ENCODE results near the gene SRR.
"Not testable (repeated sequence)": the region's sequence is repeated elsewhere in the genome, so short reads cannot be mapped to it uniquely, and the experiment has no call there.

Gene SRR

GRCh38 chr17:2303204-2304188, at the start of gene SRR, which contains the start of gene SMG6:
Gene SRR, plus strand, starts transcription at chr17:2303950. Its CDS starts 11,611 bp downstream, at chr17:2315561.
Gene SMG6, minus strand, starts transcription at chr17:2303785. Its CDS starts 65 bp downstream, at chr17:2303720.
- peak; percentile 95 for DNase-seq (ENCODE audit: insufficient read length, low spot score)
- peak; percentile 90 for FAIRE-seq

GRCh38 chr17:2258830-2259229, 44.9 kb upstream of the SRR start:
- DNase-seq (ENCODE audit: insufficient read length, low spot score); FAIRE-seq: not testable (repeated sequence)

GRCh38 chr17:2259769-2260536, 43.8 kb upstream of the SRR start:
- FAIRE-seq: peak; percentile 99
- peak; percentile 62 for DNase-seq (ENCODE audit: insufficient read length, low spot score)

GRCh38 chr17:2262135-2262587, 41.6 kb upstream of the SRR start:
- FAIRE-seq (no peak), DNase-seq (ENCODE audit: insufficient read length, low spot score) (no peak)

GRCh38 chr17:2263183-2264066, 40.3 kb upstream of the SRR start:
- no peak for FAIRE-seq
- no peak for DNase-seq (ENCODE audit: insufficient read length, low spot score)

GRCh38 chr17:2264067-2264860, 39.5 kb upstream of the SRR start:
- FAIRE-seq: peak; percentile 53
- no peak for DNase-seq (ENCODE audit: insufficient read length, low spot score)

- not testable (repeated sequence) for FAIRE-seq; DNase-seq (ENCODE audit: insufficient read length, low spot score)
Measured at GRCh38 chr17:2265166-2265565, 38.6 kb upstream of the SRR start.

- FAIRE-seq (peak; percentile 96), DNase-seq (ENCODE audit: insufficient read length, low spot score) (no peak)
Measured at GRCh38 chr17:2266045-2266864, 37.5 kb upstream of the SRR start.

GRCh38 chr17:2266865-2267228, 36.9 kb upstream of the SRR start:
- DNase-seq (ENCODE audit: insufficient read length, low spot score) (no peak), FAIRE-seq (no peak)

- DNase-seq (ENCODE audit: insufficient read length, low spot score) (no peak), FAIRE-seq (no peak)
Measured at GRCh38 chr17:2267354-2267753, 36.4 kb upstream of the SRR start.

- FAIRE-seq: no peak
Measured at GRCh38 chr17:2271985-2272702, 31.6 kb upstream of the SRR start.

GRCh38 chr17:2274414-2274813, 29.3 kb upstream of the SRR start:
- no peak for FAIRE-seq
- no peak for DNase-seq (ENCODE audit: insufficient read length, low spot score)

More at GRCh38 chr17:2271985-2272702, 31.6 kb upstream of the SRR start:
- DNase-seq (ENCODE audit: insufficient read length, low spot score): no peak

- FAIRE-seq (no peak), DNase-seq (ENCODE audit: insufficient read length, low spot score) (no peak)
Measured at GRCh38 chr17:2275722-2276121, 28.0 kb upstream of the SRR start.

- FAIRE-seq: no peak
- DNase-seq (ENCODE audit: insufficient read length, low spot score): no peak
Measured at GRCh38 chr17:2277429-2278170, 26.1 kb upstream of the SRR start.

- no peak for FAIRE-seq
- no peak for DNase-seq (ENCODE audit: insufficient read length, low spot score)
Measured at GRCh38 chr17:2279707-2280106, 24.0 kb upstream of the SRR start.

GRCh38 chr17:2282297-2282873, 21.4 kb upstream of the SRR start:
- peak; percentile 40 for DNase-seq (ENCODE audit: insufficient read length, low spot score)
- peak; percentile 85 for FAIRE-seq

GRCh38 chr17:2283302-2283701, 20.4 kb upstream of the SRR start:
- DNase-seq (ENCODE audit: insufficient read length, low spot score): no peak
- FAIRE-seq: no peak
